IMR-90 (cell line): ENCODE measurements around the gene KRTAP19-3. TPM values are rescaled to one million over a fixed set of nuclear protein-coding genes. Genes with fewer than 3 reads are reported as not detected.

Experiments
- ATAC-seq: fragments of 200-7000 bp; cut with Tn5 transposase; 2 replicates; pipeline ENCODE4 v1.9.1; 2020; ENCODE audit warnings: low read depth, mild to moderate bottlenecking, moderate library complexity
- BruUV-seq: library from RNA; stranded (reverse); fragments of 400-500 nt; replicated peaks from 2 replicates; lab custom pipeline; 2021; lab: Mats Ljungman, UMichigan
- CTCF ChIA-PET: fragments of 300-600 bp; formaldehyde crosslinking; extraction: SDS; loops from one replicate; lab custom pipeline; 2021; ENCODE audit warnings: antibody characterized with exemption; lab: Yijun Ruan, JAX
- POLR2A ChIA-PET: fragments of 300-600 bp; sonication (Branson Sonifier 250); formaldehyde crosslinking; loops from one replicate; lab custom pipeline; 2022; ENCODE audit warnings: antibody characterized with exemption; ENCODE audit not compliant: unreplicated experiment; lab: Charles Lee
- DNase-seq: peaks from one replicate; pipeline ENCODE4 v3.0.0; 2013
- H2AFZ ChIP-seq: replicated peaks from 2 replicates; pipeline ENCODE3; 2013; ENCODE audit warnings: low read length, mild to moderate bottlenecking; ENCODE audit not compliant: poor library complexity
- H2AK5ac ChIP-seq: 2 replicates; pipeline ENCODE4 v1.6.1; 2013; ENCODE audit warnings: low read depth, low read length, inconsistent platforms
- H2AK9ac ChIP-seq: replicated peaks from 2 replicates; pipeline ENCODE3; 2013; ENCODE audit warnings: mild to moderate bottlenecking, low read depth, low read length, moderate library complexity; ENCODE audit not compliant: poor library complexity
- H2BK120ac ChIP-seq: 2 replicates; pipeline ENCODE4 v1.6.1; 2013; ENCODE audit warnings: low read depth, low read length, inconsistent platforms
- H2BK15ac ChIP-seq: 3 replicates; pipeline ENCODE4 v1.6.1; 2013; ENCODE audit warnings: low read depth, low read length, inconsistent platforms
- H2BK20ac ChIP-seq: 2 replicates; pipeline ENCODE4 v1.6.1; 2013; ENCODE audit warnings: low read depth, mild to moderate bottlenecking, inconsistent platforms, low read length, moderate library complexity
- H2BK5ac ChIP-seq: 2 replicates; pipeline ENCODE4 v1.6.1; 2013; ENCODE audit warnings: mild to moderate bottlenecking, low read depth, low read length, inconsistent platforms; ENCODE audit not compliant: poor library complexity, severe bottlenecking
- H3K14ac ChIP-seq: replicated peaks from 2 replicates; pipeline ENCODE4 v1.6.1; 2013; ENCODE audit warnings: low read depth, low read length, inconsistent platforms
- H3K18ac ChIP-seq: 2 replicates; pipeline ENCODE4 v1.6.1; 2013; ENCODE audit warnings: low read depth, low read length, control low read depth
- H3K23ac ChIP-seq: 2 replicates; pipeline ENCODE4 v1.6.1; 2013; ENCODE audit warnings: low read depth, low read length, inconsistent platforms
- H3K27ac ChIP-seq: 2 replicates; pipeline ENCODE4 v1.5.1; 2013; ENCODE audit warnings: mild to moderate bottlenecking, control low read depth, low read length; ENCODE audit not compliant: insufficient read depth
- H3K27me3 ChIP-seq: 2 replicates; pipeline ENCODE4 v1.6.1; 2013; ENCODE audit warnings: low read length; ENCODE audit not compliant: control insufficient read depth, insufficient read depth
- H3K36me3 ChIP-seq: 2 replicates; pipeline ENCODE4 v1.6.1; 2013; ENCODE audit warnings: low read length, mixed read lengths; ENCODE audit not compliant: control insufficient read depth, insufficient read depth
- H3K4ac ChIP-seq: 2 replicates; pipeline ENCODE4 v1.6.1; 2013; ENCODE audit warnings: low read depth, low read length, inconsistent platforms
- H3K4me1 ChIP-seq: 2 replicates; pipeline ENCODE4 v1.6.1; 2013; ENCODE audit warnings: low read length, mixed read lengths; ENCODE audit not compliant: control insufficient read depth, insufficient read depth
- H3K4me2 ChIP-seq: 2 replicates; pipeline ENCODE4 v1.6.1; 2013; ENCODE audit warnings: low read depth, mild to moderate bottlenecking, control low read depth, low read length, moderate library complexity
- H3K4me3 ChIP-seq: 2 replicates; pipeline ENCODE4 v1.5.1; 2013; ENCODE audit warnings: low read depth, mild to moderate bottlenecking, control low read depth, low read length, moderate library complexity; ENCODE audit not compliant: insufficient read depth
- H3K56ac ChIP-seq: 2 replicates; pipeline ENCODE4 v1.6.1; 2013; ENCODE audit warnings: low read length, inconsistent platforms; ENCODE audit not compliant: insufficient read depth; ENCODE audit errors: extremely low read depth
- H3K79me1 ChIP-seq, 2 experiments: 2 replicates each; pipeline ENCODE4 v1.6.1; 2013; ENCODE audit warnings: low read length in 2 of 2, inconsistent platforms in 1 of 2, low read depth in 1 of 2
- H3K9ac ChIP-seq: 2 replicates; pipeline ENCODE4 v1.6.1; 2013; ENCODE audit warnings: low read depth, low read length, control low read depth
- H3K9me1 ChIP-seq: 2 replicates; pipeline ENCODE4 v1.6.1; 2013; ENCODE audit warnings: low read length, inconsistent platforms; ENCODE audit not compliant: insufficient read depth
- H3K9me3 ChIP-seq: 2 replicates; pipeline ENCODE4 v1.6.1; 2013; ENCODE audit warnings: low read length; ENCODE audit not compliant: control insufficient read depth, insufficient read depth
- H4K20me1 ChIP-seq: 2 replicates; pipeline ENCODE4 v1.6.1; 2013; ENCODE audit warnings: low read length, inconsistent platforms; ENCODE audit not compliant: insufficient read depth
- H4K5ac ChIP-seq: 2 replicates; pipeline ENCODE4 v1.6.1; 2013; ENCODE audit warnings: mild to moderate bottlenecking, low read depth, low read length, control low read depth
- H4K8ac ChIP-seq, 2 experiments: 2 replicates each; pipeline ENCODE4 v1.6.1; 2013; ENCODE audit warnings: low read depth in 2 of 2, low read length in 2 of 2, control low read depth in 1 of 2, inconsistent platforms in 1 of 2
- H4K91ac ChIP-seq: 2 replicates; pipeline ENCODE4 v1.6.1; 2013; ENCODE audit warnings: low read depth, low read length, inconsistent platforms; ENCODE audit not compliant: insufficient read depth
- CEBPB ChIP-seq: IDR thresholded peaks from 2 replicates; pipeline ENCODE4 v1.6.1; 2012; ENCODE audit warnings: low read depth, low read length, improper control_type of control experiment
- CHD1 ChIP-seq: IDR thresholded peaks from 2 replicates; pipeline ENCODE4 v1.6.1; 2012; ENCODE audit warnings: low read depth, low read length, improper control_type of control experiment
- FOS ChIP-seq: fragments of 150-350 bp; IDR thresholded peaks from 2 replicates; pipeline ENCODE4 v1.6.1; 2016; ENCODE audit warnings: low read depth, low read length
- MAFK ChIP-seq: IDR thresholded peaks from 2 replicates; pipeline ENCODE4 v1.6.1; 2012; ENCODE audit warnings: low read depth, low read length, improper control_type of control experiment
- MAZ ChIP-seq: IDR thresholded peaks from 2 replicates; pipeline ENCODE4 v1.6.1; 2012; ENCODE audit warnings: low read depth, mild to moderate bottlenecking, low read length, improper control_type of control experiment, moderate library complexity, borderline replicate concordance
- MXI1 ChIP-seq: IDR thresholded peaks from 2 replicates; pipeline ENCODE4 v1.6.1; 2012; ENCODE audit warnings: low read depth, mild to moderate bottlenecking, low read length, moderate library complexity, borderline replicate concordance
- NFE2L2 ChIP-seq: fragments of 150-350 bp; IDR thresholded peaks from 2 replicates; pipeline ENCODE4 v1.6.1; 2016; ENCODE audit warnings: low read depth, mild to moderate bottlenecking, low read length
- POLR2A ChIP-seq: IDR thresholded peaks from 2 replicates; pipeline ENCODE4 v1.6.1; 2012; ENCODE audit warnings: mild to moderate bottlenecking, low read depth, low read length
- RAD21 ChIP-seq: IDR thresholded peaks from 2 replicates; pipeline ENCODE4 v1.6.1; 2012; ENCODE audit warnings: low read length, improper control_type of control experiment
- RCOR1 ChIP-seq: IDR thresholded peaks from 2 replicates; pipeline ENCODE4 v1.6.1; 2012; ENCODE audit warnings: mild to moderate bottlenecking, low read length, improper control_type of control experiment; ENCODE audit not compliant: insufficient replicate concordance
- RFX5 ChIP-seq: IDR thresholded peaks from 2 replicates; pipeline ENCODE4 v1.8.0; 2012; ENCODE audit warnings: low read depth, mild to moderate bottlenecking, low read length, moderate library complexity
- SMC3 ChIP-seq: fragments of 150-350 bp; IDR thresholded peaks from 2 replicates; pipeline ENCODE4 v1.6.1; 2016; ENCODE audit warnings: low read depth, mild to moderate bottlenecking, antibody characterized with exemption, low read length, moderate library complexity
- WGBS, 2 experiments: methylation state at CpG; one replicate each; pipeline versions ENCODE4 v1.1.5 to v1.1.7; 2013; ENCODE audit warnings: missing lambda C conversion rate in 2 of 2; ENCODE audit not compliant: insufficient read length in 1 of 2; ENCODE audit errors: extremely low coverage in 2 of 2; 5-methylcytosine and 5-hydroxymethylcytosine counted together
- dilution Hi-C: fragments of 300-500 bp; cut with HindIII; formaldehyde crosslinking; loops from one replicate; pipeline ENCODE4 v1.14.3; 2018; ENCODE audit warnings: low sequenced_read_pairs; ENCODE audit not compliant: unreplicated experiment
- in situ Hi-C: fragments of 300-500 bp; cut with MboI; formaldehyde crosslinking; loops from 3 replicates; pipeline ENCODE4 v1.14.3; 2019; ENCODE audit warnings: low sequenced_read_pairs, inconsistent platforms, mixed read lengths
- intact Hi-C: fragments of 100-400 bp; cut with micrococcal nuclease; formaldehyde crosslinking; loops from 2 replicates; pipeline ENCODE4 v1.10.0; 2022
- polyA plus RNA-seq, 3 experiments: library from polyadenylated mRNA; depleted of rRNA; stranded (reverse); fragments of >200 nt; gene quantifications; 2 replicates each; pipeline ENCODE4 v1.2.3, GENCODE V29; 2012; ENCODE audit warnings: low replicate concordance in 1 of 3
- total RNA-seq: library from RNA; depleted of rRNA; stranded (reverse); fragments of >200 nt; gene quantifications from 2 replicates; pipeline ENCODE4 v1.2.3, GENCODE V29; 2012
- TF ChIP-seq, protein P1 (sequence below): fragments of 150-350 bp; IDR thresholded peaks from 2 replicates; pipeline ENCODE4 v1.6.1; 2017; ENCODE audit warnings: mild to moderate bottlenecking, antibody characterized with exemption, low read length, low read depth
- TF ChIP-seq, protein P2 (sequence below): conservative IDR thresholded peaks from 2 replicates; pipeline ENCODE4 v1.5.1; 2012; ENCODE audit warnings: mild to moderate bottlenecking, low read depth, low read length, improper control_type of control experiment

The KRTAP19-3 gene
- total and polyA plus RNA-seq, 2 of the 4 experiments (the other 2 are of a cell fraction): not detected

DNA sequence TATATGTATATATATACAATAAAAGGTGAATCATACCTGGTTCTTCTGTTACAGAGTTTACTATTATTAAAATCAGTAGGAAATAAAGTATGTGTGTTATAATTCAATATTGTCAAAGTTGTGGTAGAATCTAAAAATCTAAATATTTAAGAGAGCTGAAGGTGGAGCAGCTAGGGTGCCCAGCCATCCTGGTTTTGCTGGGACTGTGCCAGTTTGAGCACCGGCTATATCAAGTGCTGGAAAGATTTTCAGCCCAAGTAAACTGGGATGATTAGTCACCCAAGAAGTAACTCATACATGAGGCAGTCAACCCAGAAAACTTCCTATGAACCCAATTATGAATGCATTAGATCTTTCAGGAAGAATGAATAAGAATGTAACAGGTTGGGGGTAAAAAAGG lies 27.1 kb upstream of the KRTAP19-3 start:
- CTCF ChIA-PET: no interaction called here
- ATAC-seq: no peak
- H3K4me1 ChIP-seq: no peaks in the 10 kb centered on the region

More for the DNA sequence above, 27.1 kb upstream of the KRTAP19-3 start:
- H3K27ac ChIP-seq: no peak overlapping the region
- POLR2A ChIA-PET: no interaction called here
- no peak overlapping the region for H2BK120ac ChIP-seq
- no peak overlapping the region for H3K18ac ChIP-seq
- no peak overlapping the region for H2AFZ ChIP-seq
- H2BK15ac ChIP-seq: no peak overlapping the region
- H3K4ac ChIP-seq: no peak overlapping the region
- no peak overlapping the region for H4K91ac ChIP-seq
- no peak overlapping the region for H2AK5ac ChIP-seq
- no peak for TF ChIP-seq SMC3
- TF ChIP-seq MXI1: no peak
- no peak for TF ChIP-seq MAZ
- TF ChIP-seq RFX5: no peak
- TF ChIP-seq CEBPB: no peak
- no peak for TF ChIP-seq RCOR1
- TF ChIP-seq, protein P1, sequence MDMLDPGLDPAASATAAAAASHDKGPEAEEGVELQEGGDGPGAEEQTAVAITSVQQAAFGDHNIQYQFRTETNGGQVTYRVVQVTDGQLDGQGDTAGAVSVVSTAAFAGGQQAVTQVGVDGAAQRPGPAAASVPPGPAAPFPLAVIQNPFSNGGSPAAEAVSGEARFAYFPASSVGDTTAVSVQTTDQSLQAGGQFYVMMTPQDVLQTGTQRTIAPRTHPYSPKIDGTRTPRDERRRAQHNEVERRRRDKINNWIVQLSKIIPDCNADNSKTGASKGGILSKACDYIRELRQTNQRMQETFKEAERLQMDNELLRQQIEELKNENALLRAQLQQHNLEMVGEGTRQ: no peak
- no peak for TF ChIP-seq POLR2A
- TF ChIP-seq, protein P2, sequence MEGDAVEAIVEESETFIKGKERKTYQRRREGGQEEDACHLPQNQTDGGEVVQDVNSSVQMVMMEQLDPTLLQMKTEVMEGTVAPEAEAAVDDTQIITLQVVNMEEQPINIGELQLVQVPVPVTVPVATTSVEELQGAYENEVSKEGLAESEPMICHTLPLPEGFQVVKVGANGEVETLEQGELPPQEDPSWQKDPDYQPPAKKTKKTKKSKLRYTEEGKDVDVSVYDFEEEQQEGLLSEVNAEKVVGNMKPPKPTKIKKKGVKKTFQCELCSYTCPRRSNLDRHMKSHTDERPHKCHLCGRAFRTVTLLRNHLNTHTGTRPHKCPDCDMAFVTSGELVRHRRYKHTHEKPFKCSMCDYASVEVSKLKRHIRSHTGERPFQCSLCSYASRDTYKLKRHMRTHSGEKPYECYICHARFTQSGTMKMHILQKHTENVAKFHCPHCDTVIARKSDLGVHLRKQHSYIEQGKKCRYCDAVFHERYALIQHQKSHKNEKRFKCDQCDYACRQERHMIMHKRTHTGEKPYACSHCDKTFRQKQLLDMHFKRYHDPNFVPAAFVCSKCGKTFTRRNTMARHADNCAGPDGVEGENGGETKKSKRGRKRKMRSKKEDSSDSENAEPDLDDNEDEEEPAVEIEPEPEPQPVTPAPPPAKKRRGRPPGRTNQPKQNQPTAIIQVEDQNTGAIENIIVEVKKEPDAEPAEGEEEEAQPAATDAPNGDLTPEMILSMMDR: no peak
- no peak for TF ChIP-seq CHD1
- TF ChIP-seq RAD21: no peak
- TF ChIP-seq NFE2L2: no peak
- no peak for TF ChIP-seq MAFK
- no peak for TF ChIP-seq FOS
- H2AK9ac ChIP-seq: no peak overlapping the region
- no peak overlapping the region for H2BK20ac ChIP-seq
- no peaks in the 10 kb centered on the region for H4K20me1 ChIP-seq
- no peak overlapping the region for H3K14ac ChIP-seq
- no peak overlapping the region for H2BK5ac ChIP-seq
- dilution Hi-C loops: no loop called here
- in situ Hi-C loops: no loop called here
- H4K5ac ChIP-seq: no peak overlapping the region
- intact Hi-C loops: no loop called here
- no peak overlapping the region for H3K9ac ChIP-seq
- H3K4me3 ChIP-seq: no peak overlapping the region
- no CpG with 5 or more reads among the region's 1 CpG for WGBS, 2 experiments
- H3K23ac ChIP-seq: no peak overlapping the region
- no peaks in the 10 kb centered on the region for H3K36me3 ChIP-seq
- no peaks in the 10 kb centered on the region for H3K27me3 ChIP-seq
- H4K8ac ChIP-seq: no peak overlapping the region
- peaks cover 10% of the 10 kb centered on the region for H3K9me3 ChIP-seq
- no peaks in the 10 kb centered on the region for H3K9me1 ChIP-seq
- no peaks in the 10 kb centered on the region for H3K79me1 ChIP-seq
- BruUV-seq: no TSS peak
- no peak for DNase-seq
- H3K56ac ChIP-seq: no peak overlapping the region
- no peak overlapping the region for H3K4me2 ChIP-seq
